Measurements from ENCODE around the gene GPATCH2. TPM values are rescaled to one million over a fixed set of nuclear protein-coding genes. Genes with fewer than 3 reads are reported as not detected.

Gene GPATCH2
- total RNA-seq, 4 donors from 2014 or later: 8.6 to 248 (median 18.4) TPM

GRCh38 chr1:217574265-217574949 is 56.5 kb downstream of the GPATCH2 start:
- H3K4me3 ChIP-seq: no peak overlapping the region
- no peak for DNase-seq
- H3K27me3 ChIP-seq: no peaks in the 10 kb centered on the region

GRCh38 chr1:217569021-217569420 is 61.9 kb downstream of the GPATCH2 start:
- intact Hi-C loops (cut with DNase I; ENCODE audit: low total_unique reads): no loop called here
- TF ChIP-seq POLR2A (IDR thresholded peaks at IDR 0.05): no peak
- TF ChIP-seq CTCF (IDR thresholded peaks at IDR 0.05): no peak
- no peak for TF ChIP-seq EP300 (IDR thresholded peaks at IDR 0.05; ENCODE audit: low read depth)
- no peak for TF ChIP-seq POLR2AphosphoS5 (IDR thresholded peaks at IDR 0.05)
- H3K4me1 ChIP-seq: peaks cover 0 to 3% (median 0%) of the 10 kb centered on the region in 4 donors
- no peaks in the 10 kb centered on the region for H3K27me3 ChIP-seq
- in situ Hi-C loops (cut with MboI; ENCODE audit: low pct_ligation_motif_present in 1 of 4, low pct_unique_long_range_greater_than_20kb in 1 of 4, low sequenced_read_pairs in 3 of 4): no loop called here
- no peaks in the 10 kb centered on the region for H3K9me3 ChIP-seq
- no peak overlapping the region for H3K27ac ChIP-seq
- 89 to 92% methylated on average over 2 of the region's 2 CpGs for WGBS, 2 donors (ENCODE audit: low coverage in 1 of 2)
- no peak overlapping the region for H3K4me3 ChIP-seq
- no peak for DNase-seq
- no peaks in the 10 kb centered on the region for H3K36me3 ChIP-seq

More at GRCh38 chr1:217574265-217574949, 56.5 kb downstream of the GPATCH2 start:
- no peaks in the 10 kb centered on the region for H3K9me3 ChIP-seq
- in situ Hi-C loops (cut with MboI; ENCODE audit: low pct_ligation_motif_present in 1 of 4, low pct_unique_long_range_greater_than_20kb in 1 of 4, low sequenced_read_pairs in 3 of 4) (no loop called here), intact Hi-C loops (cut with DNase I; ENCODE audit: low total_unique reads) (loop anchor here (5.0 kb wide), 1 partner anchor 732 kb away; no protein-coding TSS in a partner anchor)
- 56 to 69% methylated on average over 6 of the region's 6 CpGs for WGBS, 2 donors (ENCODE audit: low coverage in 1 of 2)
- no peaks in the 10 kb centered on the region for H3K36me3 ChIP-seq
- TF ChIP-seq EP300 (IDR thresholded peaks at IDR 0.05; ENCODE audit: low read depth) (no peak), CTCF (IDR thresholded peaks at IDR 0.05) (no peak), POLR2AphosphoS5 (IDR thresholded peaks at IDR 0.05) (no peak)
- no peak overlapping the region for H3K27ac ChIP-seq
- peaks cover 0 to 13% (median 0%) of the 10 kb centered on the region in 4 donors for H3K4me1 ChIP-seq

- no peak for DNase-seq
- H3K27ac ChIP-seq: no peak overlapping the region
- intact Hi-C loops (cut with DNase I; ENCODE audit: low total_unique reads): no loop called here
- no peaks in the 10 kb centered on the region for H3K4me1 ChIP-seq
- in situ Hi-C loops (cut with MboI; ENCODE audit: low pct_ligation_motif_present in 1 of 4, low pct_unique_long_range_greater_than_20kb in 1 of 4, low sequenced_read_pairs in 3 of 4): no loop called here
- H3K9me3 ChIP-seq: no peaks in the 10 kb centered on the region
- no peaks in the 10 kb centered on the region for H3K36me3 ChIP-seq
- H3K27me3 ChIP-seq: no peaks in the 10 kb centered on the region
- TF ChIP-seq POLR2AphosphoS5 (IDR thresholded peaks at IDR 0.05): no peak
- TF ChIP-seq EP300 (IDR thresholded peaks at IDR 0.05; ENCODE audit: low read depth): no peak
- TF ChIP-seq CTCF (IDR thresholded peaks at IDR 0.05): no peak
- WGBS, 2 donors (ENCODE audit: low coverage in 1 of 2): 83 to 88% methylated on average over 4 of the region's 4 CpGs
- H3K4me3 ChIP-seq: no peak overlapping the region
These were observed 62.7 kb downstream of the GPATCH2 start for GRCh38 chr1:217568200-217568599.

- Histone ChIP-seq H3K27me3 (no peaks in the 10 kb centered on the region), H3K27ac (no peak overlapping the region), H3K9me3 (no peaks in the 10 kb centered on the region), H3K4me3 (no peak overlapping the region), H3K4me1 (no peaks in the 10 kb centered on the region), H3K36me3 (no peaks in the 10 kb centered on the region)
- no peak for TF ChIP-seq POLR2AphosphoS5 (IDR thresholded peaks at IDR 0.05)
- no peak for TF ChIP-seq CTCF (IDR thresholded peaks at IDR 0.05)
- no peak for TF ChIP-seq EP300 (IDR thresholded peaks at IDR 0.05; ENCODE audit: low read depth)
- TF ChIP-seq POLR2A (IDR thresholded peaks at IDR 0.05): no peak
- DNase-seq: no peak
- in situ Hi-C loops (cut with MboI; ENCODE audit: low pct_ligation_motif_present in 1 of 4, low pct_unique_long_range_greater_than_20kb in 1 of 4, low sequenced_read_pairs in 3 of 4): no loop called here
- WGBS, 2 donors (ENCODE audit: low coverage in 1 of 2): 90 to 94% methylated on average over 3 of the region's 3 CpGs
- intact Hi-C loops (cut with DNase I; ENCODE audit: low total_unique reads): no loop called here
These were observed 66.1 kb downstream of the GPATCH2 start for GRCh38 chr1:217564833-217565232.
